Caco-2 (cell line): ENCODE data around the gene FOLR2. TPM values are rescaled to one million over a fixed set of nuclear protein-coding genes. Genes with fewer than 3 reads are reported as not detected.

ENCODE experiments used
- BruUV-seq: library from RNA; stranded (reverse); fragments of 400-500 nt; replicated peaks from 2 replicates; lab custom pipeline; 2021; lab: Mats Ljungman, UMichigan
- CTCF ChIA-PET: fragments of 300-600 bp; sonication (Branson Sonifier 250); formaldehyde crosslinking; loops from one replicate; lab custom pipeline; 2022; ENCODE audit warnings: antibody characterized with exemption; lab: Charles Lee
- POLR2A ChIA-PET: fragments of 300-600 bp; sonication (Branson Sonifier 250); formaldehyde crosslinking; loops from one replicate; lab custom pipeline; 2022; ENCODE audit warnings: antibody characterized with exemption; lab: Charles Lee
- DNase-seq, 2 experiments: peaks; one replicate each; pipeline versions ENCODE4 v3.0.0 to v3.0.0-alpha.2; 2020 to 2022
- H3K27me3 ChIP-seq: replicated peaks from 2 replicates; pipeline ENCODE4 v1.6.0; 2011; ENCODE audit warnings: low read length; ENCODE audit not compliant: control insufficient read depth, insufficient read depth
- H3K36me3 ChIP-seq: 2 replicates; pipeline ENCODE4 v1.5.1; 2011; ENCODE audit warnings: low read length; ENCODE audit not compliant: control insufficient read depth, insufficient read depth
- H3K4me1 ChIP-seq: fragments of 250-450 bp; sonication (Bioruptor Pico); 2 replicates; pipeline ENCODE4 v1.5.1; 2020; ENCODE audit warnings: mild to moderate bottlenecking
- H3K4me3 ChIP-seq: 2 replicates; pipeline ENCODE4 v1.5.1; 2011; ENCODE audit warnings: low read depth, mild to moderate bottlenecking, control low read depth, low read length
- H3K9me3 ChIP-seq: fragments of 250-450 bp; sonication (Bioruptor Pico); 2 replicates; pipeline ENCODE4 v1.5.1; 2020; ENCODE audit warnings: mild to moderate bottlenecking, moderate library complexity
- H3K27ac Mint-ChIP-seq: one replicate; pipeline ENCODE4 v1.8.0; 2022; ENCODE audit warnings: mixed read lengths; ENCODE audit not compliant: unreplicated experiment
- H3K27me3 Mint-ChIP-seq: one replicate; pipeline ENCODE4 v1.8.0; 2022; ENCODE audit warnings: mixed read lengths; ENCODE audit not compliant: insufficient read depth, unreplicated experiment
- H3K36me3 Mint-ChIP-seq: one replicate; pipeline ENCODE4 v1.8.0; 2022; ENCODE audit warnings: mild to moderate bottlenecking, mixed read lengths; ENCODE audit not compliant: insufficient read depth, unreplicated experiment
- H3K4me1 Mint-ChIP-seq: one replicate; pipeline ENCODE4 v1.8.0; 2022; ENCODE audit warnings: low read depth, mixed read lengths; ENCODE audit not compliant: unreplicated experiment
- H3K4me3 Mint-ChIP-seq: one replicate; pipeline ENCODE4 v1.8.0; 2022; ENCODE audit warnings: mild to moderate bottlenecking, moderate library complexity, mixed read lengths; ENCODE audit not compliant: unreplicated experiment
- H3K9me3 Mint-ChIP-seq: one replicate; pipeline ENCODE4 v1.8.0; 2022; ENCODE audit warnings: mixed read lengths; ENCODE audit not compliant: unreplicated experiment
- CTCF ChIP-seq, 2 experiments: fragments of 200-600 bp in 1 of 2; IDR thresholded peaks; 1 replicate in 1 of 2; 2 replicates in 1 of 2; pipeline versions ENCODE4 v1.5.1 to v1.8.0; 2011 to 2022; ENCODE audit warnings: antibody characterized with exemption in 1 of 2, control low read depth in 1 of 2, inconsistent platforms in 1 of 2, low read depth in 1 of 2, low read length in 1 of 2, mild to moderate bottlenecking in 1 of 2, moderate library complexity in 1 of 2; ENCODE audit not compliant: insufficient read depth in 1 of 2, severe bottlenecking in 1 of 2, unreplicated experiment in 1 of 2
- intact Hi-C: fragments of 100-400 bp; cut with micrococcal nuclease; formaldehyde crosslinking; loops from one replicate; pipeline ENCODE4 v1.10.0; 2022; ENCODE audit not compliant: unreplicated experiment
- total RNA-seq: library from RNA; stranded (reverse); gene quantifications from 2 replicates; pipeline ENCODE4 v1.2.3, GENCODE V29; 2022

FOLR2 gene
- total RNA-seq, 1 experiment from 2014 or later = not detected

DNA sequence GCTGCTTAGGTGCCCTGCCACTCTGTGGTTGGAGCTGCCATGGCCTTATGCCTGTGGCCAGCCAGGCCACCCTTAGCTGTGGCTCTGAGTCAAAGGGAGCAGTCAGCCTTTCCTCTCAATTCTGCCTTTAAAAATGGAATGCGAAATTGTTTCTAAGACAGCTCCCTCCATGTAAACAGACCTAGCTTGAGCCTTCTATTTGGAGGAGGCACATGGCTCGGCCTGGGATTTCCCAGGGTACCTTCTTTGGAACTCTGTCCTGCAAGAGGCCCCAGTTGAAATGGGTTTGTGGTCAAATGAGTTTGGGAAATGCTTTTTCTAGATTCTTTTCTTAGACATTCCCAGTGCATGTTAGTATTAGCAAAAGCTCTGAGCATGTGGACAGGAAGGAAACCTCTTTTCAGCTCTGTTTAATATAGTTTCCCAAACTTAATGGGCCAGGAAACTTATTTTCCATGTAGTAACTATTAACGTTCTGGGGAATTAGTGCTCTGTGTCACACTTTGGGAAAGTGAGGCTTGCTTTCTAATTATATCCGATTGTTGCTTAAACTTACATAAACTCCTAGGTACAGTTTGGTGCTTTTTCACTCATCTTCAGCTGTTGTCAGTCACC, 19.6 kb downstream of the FOLR2 start:
- Mint-ChIP-seq H3K36me3 (peaks cover 86% of the 10 kb centered on the region), H3K4me1 (peaks cover 14% of the 10 kb centered on the region), H3K9me3 (no peaks in the 10 kb centered on the region), H3K27me3 (no peaks in the 10 kb centered on the region), H3K27ac (no peak overlapping the region), H3K4me3 (no peak overlapping the region)
- peaks cover 24% of the 10 kb centered on the region for H3K4me1 ChIP-seq
- H3K36me3 ChIP-seq = peaks cover 21% of the 10 kb centered on the region
- no peak for TF ChIP-seq CTCF (IDR thresholded peaks at IDR 0.05; ENCODE audit: insufficient read depth in 1 of 2, low read depth in 1 of 2, low read length in 1 of 2, severe bottlenecking in 1 of 2, unreplicated experiment in 1 of 2)
- ChIA-PET CTCF (interaction anchor here (0.6 to 3.0 kb wide), 6 partner anchors 11 to 211 kb away, joined by 3 to 15 read pairs (median 4); partner anchors contain the start of genes CLPB and INPPL1), POLR2A (no interaction called here)
- H3K9me3 ChIP-seq = no peaks in the 10 kb centered on the region
- intact Hi-C loops = loop anchor here (5.0 kb wide), 1 partner anchor 196 kb away; the partner anchor contains the start of gene CLPB
- no TSS peak for BruUV-seq
- DNase-seq = peak in 1 of 2 experiments; percentile 36
- no peak overlapping the region for H3K4me3 ChIP-seq
- H3K27me3 ChIP-seq = no peaks in the 10 kb centered on the region

- no peaks in the 10 kb centered on the region for H3K27me3 Mint-ChIP-seq
- TF ChIP-seq CTCF (IDR thresholded peaks at IDR 0.05; ENCODE audit: insufficient read depth in 1 of 2, low read depth in 1 of 2, low read length in 1 of 2, severe bottlenecking in 1 of 2, unreplicated experiment in 1 of 2) = peak in 1 of 2 experiments; percentile 4
- DNase-seq = peak in 1 of 2 experiments; percentile 21
- no peaks in the 10 kb centered on the region for H3K9me3 Mint-ChIP-seq
- Histone ChIP-seq H3K4me3 (no peak overlapping the region), H3K4me1 (peaks cover 24% of the 10 kb centered on the region), H3K27me3 (no peaks in the 10 kb centered on the region), H3K9me3 (no peaks in the 10 kb centered on the region), H3K36me3 (peaks cover 19% of the 10 kb centered on the region)
- H3K27ac Mint-ChIP-seq = no peak overlapping the region
- BruUV-seq = no TSS peak
- POLR2A ChIA-PET = no interaction called here
- intact Hi-C loops = loop anchor here (5.0 kb wide), 1 partner anchor 196 kb away; the partner anchor contains the start of gene CLPB
- peaks cover 14% of the 10 kb centered on the region for H3K4me1 Mint-ChIP-seq
- peaks cover 81% of the 10 kb centered on the region for H3K36me3 Mint-ChIP-seq
- CTCF ChIA-PET = interaction anchor here (0.6 to 3.0 kb wide), 5 partner anchors 12 to 212 kb away, joined by 3 to 15 read pairs (median 4); partner anchors contain the start of genes CLPB and INPPL1
- no peak overlapping the region for H3K4me3 Mint-ChIP-seq
These were observed 20.1 kb downstream of the FOLR2 start for GRCh38 chr11:72236774-72237111.

DNA sequence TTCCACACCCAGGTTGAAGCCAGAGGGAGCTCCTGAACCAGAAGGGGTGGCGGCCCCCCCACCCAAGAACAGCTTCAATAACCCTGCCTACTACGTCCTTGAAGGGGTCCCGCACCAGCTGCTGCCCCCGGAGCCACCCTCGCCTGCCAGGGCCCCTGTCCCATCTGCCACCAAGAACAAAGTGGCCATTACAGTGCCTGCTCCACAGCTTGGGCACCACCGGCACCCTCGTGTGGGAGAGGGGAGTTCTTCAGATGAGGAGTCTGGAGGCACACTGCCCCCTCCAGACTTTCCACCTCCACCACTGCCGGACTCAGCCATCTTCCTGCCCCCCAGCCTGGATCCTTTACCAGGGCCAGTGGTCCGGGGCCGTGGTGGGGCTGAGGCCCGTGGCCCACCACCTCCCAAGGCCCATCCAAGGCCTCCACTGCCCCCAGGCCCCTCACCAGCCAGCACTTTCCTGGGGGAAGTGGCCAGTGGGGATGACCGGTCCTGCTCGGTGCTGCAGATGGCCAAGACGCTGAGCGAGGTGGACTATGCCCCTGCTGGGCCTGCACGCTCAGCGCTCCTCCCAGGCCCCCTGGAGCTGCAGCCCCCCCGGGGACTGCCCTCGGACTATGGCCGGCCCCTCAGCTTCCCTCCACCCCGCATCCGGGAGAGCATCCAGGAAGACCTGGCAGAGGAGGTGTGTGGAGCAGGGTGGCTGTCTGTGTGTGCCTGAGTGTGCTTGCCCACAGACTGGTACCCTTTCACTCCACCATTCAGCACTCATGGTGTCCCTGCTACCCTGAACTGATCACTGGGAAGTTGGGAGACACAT, 20.7 kb downstream of the FOLR2 start:
- Histone ChIP-seq H3K9me3 (no peaks in the 10 kb centered on the region), H3K4me3 (no peak overlapping the region), H3K27me3 (no peaks in the 10 kb centered on the region), H3K4me1 (peaks cover 24% of the 10 kb centered on the region), H3K36me3 (peaks cover 19% of the 10 kb centered on the region)
- Mint-ChIP-seq H3K27me3 (no peaks in the 10 kb centered on the region), H3K27ac (no peak overlapping the region), H3K9me3 (no peaks in the 10 kb centered on the region), H3K4me3 (no peak overlapping the region), H3K36me3 (peaks cover 75% of the 10 kb centered on the region), H3K4me1 (peaks cover 14% of the 10 kb centered on the region)
- no peak for TF ChIP-seq CTCF (IDR thresholded peaks at IDR 0.05; ENCODE audit: insufficient read depth in 1 of 2, low read depth in 1 of 2, low read length in 1 of 2, severe bottlenecking in 1 of 2, unreplicated experiment in 1 of 2)
- POLR2A ChIA-PET = interaction anchor here (0.8 to 1.6 kb wide), 2 partner anchors 14 to 46 kb away, joined by 3 to 6 read pairs; partner anchors contain the start of gene FOLR1
- BruUV-seq = no TSS peak
- intact Hi-C loops = loop anchor here (5.0 kb wide), 1 partner anchor 195 kb away; the partner anchor contains the start of gene CLPB
- DNase-seq = peak in 1 of 2 experiments; percentile 45
- CTCF ChIA-PET = interaction anchor here (1.0 to 3.0 kb wide), 6 partner anchors 12 to 212 kb away, joined by 3 to 15 read pairs (median 5); partner anchors contain the start of genes CLPB and INPPL1
